ENCODE data around the gene FAM177A1. TPM values are rescaled to one million over a fixed set of nuclear protein-coding genes. Genes with fewer than 3 reads are reported as not detected.
"Not testable (repeated sequence)": the region's sequence is repeated elsewhere in the genome, so short reads cannot be mapped to it uniquely, and the experiment has no call there.

The FAM177A1 gene
- total RNA-seq, 2 donors from 2014 or later = 58.1 to 61.8 TPM

DNA sequence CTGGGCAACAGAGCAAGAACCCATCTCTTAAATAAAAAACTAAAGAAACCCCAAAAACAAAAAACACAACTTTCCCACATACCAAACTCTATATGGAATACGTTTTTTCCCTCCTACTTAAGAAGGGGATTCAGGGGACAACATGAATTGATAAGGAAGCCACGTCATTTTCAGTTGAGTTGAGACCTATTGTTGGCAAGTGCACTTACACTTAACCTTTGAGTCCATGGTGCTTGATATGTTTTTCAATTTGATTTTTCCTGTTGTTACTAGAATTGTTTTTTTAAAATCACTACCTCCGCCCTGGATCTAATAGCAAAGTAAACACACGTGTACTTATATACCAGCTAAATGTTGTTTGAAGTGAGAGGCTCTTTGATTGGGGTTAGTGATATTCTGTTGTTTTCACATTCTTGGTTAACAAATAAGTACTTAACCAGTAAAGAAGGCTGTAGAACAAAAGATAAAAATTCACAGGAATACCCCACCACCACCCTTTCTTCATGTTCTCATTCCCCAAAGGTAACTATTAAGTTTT is 2.0 kb downstream of the FAM177A1 start:
- no peaks in the 10 kb centered on the region for H3K9me3 ChIP-seq
- no peak for DNase-seq (ENCODE audit: low spot score)
- no peak overlapping the region for H3K4me3 ChIP-seq
- H3K27ac ChIP-seq = peak overlapping the region; percentile 22 to 96
- TF ChIP-seq, protein P1, sequence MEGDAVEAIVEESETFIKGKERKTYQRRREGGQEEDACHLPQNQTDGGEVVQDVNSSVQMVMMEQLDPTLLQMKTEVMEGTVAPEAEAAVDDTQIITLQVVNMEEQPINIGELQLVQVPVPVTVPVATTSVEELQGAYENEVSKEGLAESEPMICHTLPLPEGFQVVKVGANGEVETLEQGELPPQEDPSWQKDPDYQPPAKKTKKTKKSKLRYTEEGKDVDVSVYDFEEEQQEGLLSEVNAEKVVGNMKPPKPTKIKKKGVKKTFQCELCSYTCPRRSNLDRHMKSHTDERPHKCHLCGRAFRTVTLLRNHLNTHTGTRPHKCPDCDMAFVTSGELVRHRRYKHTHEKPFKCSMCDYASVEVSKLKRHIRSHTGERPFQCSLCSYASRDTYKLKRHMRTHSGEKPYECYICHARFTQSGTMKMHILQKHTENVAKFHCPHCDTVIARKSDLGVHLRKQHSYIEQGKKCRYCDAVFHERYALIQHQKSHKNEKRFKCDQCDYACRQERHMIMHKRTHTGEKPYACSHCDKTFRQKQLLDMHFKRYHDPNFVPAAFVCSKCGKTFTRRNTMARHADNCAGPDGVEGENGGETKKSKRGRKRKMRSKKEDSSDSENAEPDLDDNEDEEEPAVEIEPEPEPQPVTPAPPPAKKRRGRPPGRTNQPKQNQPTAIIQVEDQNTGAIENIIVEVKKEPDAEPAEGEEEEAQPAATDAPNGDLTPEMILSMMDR (IDR thresholded peaks at IDR 0.05) = no peak
- no peaks in the 10 kb centered on the region for H3K36me3 ChIP-seq
- no peaks in the 10 kb centered on the region for H3K27me3 ChIP-seq
- peaks cover 0 to 47% of the 10 kb centered on the region in 2 donors for H3K4me1 ChIP-seq

DNA sequence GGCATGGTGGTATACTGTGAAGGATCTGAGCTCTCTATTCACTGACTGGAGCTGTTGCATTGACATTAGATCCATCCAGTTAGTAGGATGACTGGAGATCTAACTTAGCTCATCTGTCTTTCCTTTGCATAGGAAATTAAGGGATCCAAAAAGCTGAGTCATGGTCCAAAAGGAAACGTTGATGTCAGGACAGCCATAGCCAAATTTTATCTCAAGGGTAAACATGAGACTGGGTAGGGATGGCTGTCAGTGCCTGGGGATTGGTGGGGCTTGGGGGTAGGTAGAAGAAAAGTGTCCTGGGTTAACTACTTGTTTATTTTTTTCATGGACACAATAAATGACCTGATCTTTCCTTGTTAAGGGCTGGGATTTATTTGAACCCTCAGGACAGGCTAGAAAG is 4.6 kb downstream of the FAM177A1 start:
- no peak for DNase-seq (ENCODE audit: low spot score)
- peak overlapping the region; percentile 74 to 80 for H3K27ac ChIP-seq
- TF ChIP-seq, protein P1 (IDR thresholded peaks at IDR 0.05) = no peak
- H3K36me3 ChIP-seq = peaks cover 15% of the 10 kb centered on the region
- H3K4me1 ChIP-seq = peaks cover 0 to 40% of the 10 kb centered on the region in 2 donors
- no peaks in the 10 kb centered on the region for H3K9me3 ChIP-seq
- H3K27me3 ChIP-seq = no peaks in the 10 kb centered on the region
- H3K4me3 ChIP-seq = no peak overlapping the region

DNA sequence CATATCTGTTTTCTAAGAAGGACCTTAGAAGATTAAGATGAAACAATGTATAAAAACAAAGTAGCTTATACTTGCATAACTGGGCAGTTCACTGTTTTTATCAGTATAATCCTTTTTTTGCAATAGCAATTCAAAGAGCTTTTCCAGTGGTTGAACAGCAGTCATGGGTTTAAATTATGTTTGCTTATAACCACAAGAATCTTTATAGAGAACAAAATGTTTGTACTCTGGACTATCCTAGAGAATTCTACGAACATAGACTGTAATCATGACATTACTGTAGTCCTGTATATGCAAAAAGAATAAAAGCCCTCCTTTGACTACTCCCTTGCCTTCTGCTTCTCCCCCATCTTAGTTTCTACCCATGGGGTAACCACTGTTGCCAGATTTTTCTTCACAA is 5.7 kb downstream of the FAM177A1 start:
- no peaks in the 10 kb centered on the region for H3K27me3 ChIP-seq
- no peak overlapping the region for H3K4me3 ChIP-seq
- no peak for DNase-seq (ENCODE audit: low spot score)
- TF ChIP-seq, protein P1 (IDR thresholded peaks at IDR 0.05) = no peak
- H3K27ac ChIP-seq = no peak overlapping the region
- no peaks in the 10 kb centered on the region for H3K9me3 ChIP-seq
- H3K4me1 ChIP-seq = peaks cover 0 to 44% of the 10 kb centered on the region in 2 donors
- H3K36me3 ChIP-seq = peaks cover 21% of the 10 kb centered on the region

GRCh38 chr14:35052637-35053036 is 6.6 kb downstream of the FAM177A1 start:
- no peak for DNase-seq (ENCODE audit: low spot score)
- H3K4me3 ChIP-seq = no peak overlapping the region
- TF ChIP-seq, protein P1 (IDR thresholded peaks at IDR 0.05) = no peak
- H3K4me1 ChIP-seq = peaks cover 0 to 38% of the 10 kb centered on the region in 2 donors
- no peak overlapping the region for H3K27ac ChIP-seq
- H3K27me3 ChIP-seq = no peaks in the 10 kb centered on the region
- H3K36me3 ChIP-seq = peaks cover 30% of the 10 kb centered on the region
- H3K9me3 ChIP-seq = no peaks in the 10 kb centered on the region

DNA sequence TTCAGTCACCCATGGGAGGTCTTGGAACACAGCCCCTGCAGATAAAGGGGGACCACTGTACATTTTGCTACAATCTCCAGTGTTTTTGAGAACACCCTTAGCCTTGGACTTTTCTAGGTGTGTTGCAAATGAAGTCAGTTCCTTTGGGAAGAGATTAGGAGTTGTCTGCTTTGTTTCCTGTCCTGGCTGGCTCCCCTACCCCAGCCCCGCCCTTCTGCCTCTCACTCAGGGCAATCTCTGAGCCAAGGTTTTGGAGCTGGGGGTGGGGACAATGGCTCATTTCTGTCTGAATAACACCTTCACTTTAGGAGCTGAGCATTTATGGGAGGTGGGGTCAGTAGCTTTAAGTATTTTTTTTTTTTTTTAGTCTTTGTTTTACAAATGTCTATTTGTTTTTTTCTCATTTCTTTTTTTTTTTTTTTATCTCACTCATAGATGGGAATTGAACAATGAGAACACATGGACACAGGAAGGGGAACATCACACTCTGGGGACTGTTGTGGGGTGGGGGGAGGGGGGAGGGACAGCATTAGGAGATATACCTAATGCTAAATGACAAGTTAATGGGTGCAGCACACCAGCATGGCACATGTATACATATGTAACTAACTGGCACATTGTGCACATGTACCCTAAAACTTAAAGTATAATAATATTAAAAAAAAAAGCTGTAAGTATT is 15.2 kb downstream of the FAM177A1 start:
- not testable (repeated sequence) for H3K4me3 ChIP-seq; DNase-seq (ENCODE audit: low spot score); H3K27me3 ChIP-seq; H3K9me3 ChIP-seq
- peaks cover 0 to 18% of the 10 kb centered on the region in 2 donors for H3K4me1 ChIP-seq
- peak overlapping the region; percentile 46 to 54 for H3K27ac ChIP-seq
- H3K36me3 ChIP-seq = peaks cover 28% of the 10 kb centered on the region

DNA sequence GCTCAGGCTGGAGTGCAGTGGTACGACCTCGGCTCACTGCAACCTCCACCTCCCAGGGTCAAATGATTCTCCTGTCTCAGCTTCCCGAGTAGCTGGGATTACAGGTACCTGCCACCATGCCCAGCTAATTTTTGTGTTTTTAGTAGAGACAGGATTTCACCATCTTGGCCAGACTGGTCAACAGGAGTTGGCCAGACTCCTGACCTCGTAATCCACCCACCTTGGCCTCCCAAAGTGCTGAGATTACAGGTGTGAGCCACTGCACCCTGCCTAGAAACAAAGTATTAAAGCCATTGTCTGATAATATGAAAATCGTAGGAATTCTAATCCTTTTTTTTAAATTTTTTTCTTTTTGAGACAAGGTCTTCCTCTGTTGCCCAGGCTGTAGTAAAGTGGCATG is 19.7 kb downstream of the FAM177A1 start:
- H3K36me3 ChIP-seq; H3K27me3 ChIP-seq; DNase-seq (ENCODE audit: low spot score); H3K9me3 ChIP-seq; H3K4me3 ChIP-seq; H3K27ac ChIP-seq: not testable (repeated sequence)
- H3K4me1 ChIP-seq = peaks cover 0 to 12% of the 10 kb centered on the region in 2 donors

Data from right atrium auricular region (tissue), 2 donors.